Lower leg skin (tissue), 3 donors: ENCODE measurements around the gene SPSB3.

ENCODE experiments used
- POLR2A ChIP-seq, 2 donors: fragments of 450-650 bp; IDR thresholded peaks; one replicate each; pipeline ENCODE4 v1.6.1; 2016 to 2017; ENCODE audit warnings: antibody characterized with exemption in 2 of 2, mild to moderate bottlenecking in 1 of 2, moderate library complexity in 1 of 2
- TF ChIP-seq, protein P1 (sequence below), 3 donors: fragments of 450-650 bp; IDR thresholded peaks; one replicate each; pipeline ENCODE4 v1.5.1; 2016; ENCODE audit warnings: antibody characterized with exemption in 3 of 3, mild to moderate bottlenecking in 3 of 3, moderate library complexity in 2 of 3

DNA sequence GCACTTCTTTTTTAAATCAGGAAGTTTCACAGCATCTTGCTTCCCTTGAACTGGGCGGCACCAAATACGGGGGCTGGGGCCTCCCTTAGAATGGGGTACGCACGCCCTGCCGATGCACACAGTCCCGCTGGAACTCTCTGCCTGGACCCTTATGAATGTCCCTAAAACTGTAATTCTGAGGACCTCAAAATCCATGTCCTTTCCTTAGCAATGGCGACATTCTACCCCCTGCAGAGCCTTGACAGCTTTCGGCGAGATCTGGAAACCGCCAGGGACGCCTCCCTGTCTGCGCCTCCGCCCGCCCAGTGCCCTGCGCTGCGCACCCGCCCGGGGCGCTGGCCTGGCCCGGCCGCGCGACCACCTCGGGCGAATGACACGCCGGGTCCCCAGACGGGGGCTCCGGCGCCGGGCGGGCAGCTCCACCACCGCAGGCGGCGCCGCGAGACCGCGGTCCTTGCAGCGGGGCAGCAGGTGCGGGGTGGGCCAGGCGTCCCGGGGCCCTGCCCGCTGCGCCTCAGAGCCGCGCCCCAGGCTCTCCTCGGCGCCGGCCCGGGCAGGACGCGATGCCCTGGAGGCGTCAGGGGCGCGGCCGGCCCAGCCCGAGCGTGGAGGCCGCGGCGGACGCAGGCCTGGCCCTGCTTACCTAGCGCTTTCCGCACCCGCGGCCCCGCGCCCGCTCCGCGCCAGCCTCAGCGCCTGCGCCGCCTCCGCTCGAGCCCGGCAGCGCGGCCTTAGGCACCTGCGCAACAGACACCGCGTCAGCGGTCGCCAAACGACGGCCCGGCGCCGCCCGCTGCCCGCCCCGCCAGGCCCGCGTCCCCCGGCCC lies 43.7 kb upstream of the SPSB3 start:
- TF ChIP-seq, protein P1, sequence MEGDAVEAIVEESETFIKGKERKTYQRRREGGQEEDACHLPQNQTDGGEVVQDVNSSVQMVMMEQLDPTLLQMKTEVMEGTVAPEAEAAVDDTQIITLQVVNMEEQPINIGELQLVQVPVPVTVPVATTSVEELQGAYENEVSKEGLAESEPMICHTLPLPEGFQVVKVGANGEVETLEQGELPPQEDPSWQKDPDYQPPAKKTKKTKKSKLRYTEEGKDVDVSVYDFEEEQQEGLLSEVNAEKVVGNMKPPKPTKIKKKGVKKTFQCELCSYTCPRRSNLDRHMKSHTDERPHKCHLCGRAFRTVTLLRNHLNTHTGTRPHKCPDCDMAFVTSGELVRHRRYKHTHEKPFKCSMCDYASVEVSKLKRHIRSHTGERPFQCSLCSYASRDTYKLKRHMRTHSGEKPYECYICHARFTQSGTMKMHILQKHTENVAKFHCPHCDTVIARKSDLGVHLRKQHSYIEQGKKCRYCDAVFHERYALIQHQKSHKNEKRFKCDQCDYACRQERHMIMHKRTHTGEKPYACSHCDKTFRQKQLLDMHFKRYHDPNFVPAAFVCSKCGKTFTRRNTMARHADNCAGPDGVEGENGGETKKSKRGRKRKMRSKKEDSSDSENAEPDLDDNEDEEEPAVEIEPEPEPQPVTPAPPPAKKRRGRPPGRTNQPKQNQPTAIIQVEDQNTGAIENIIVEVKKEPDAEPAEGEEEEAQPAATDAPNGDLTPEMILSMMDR (IDR thresholded peaks at IDR 0.05) = no peak
- TF ChIP-seq POLR2A (IDR thresholded peaks at IDR 0.05) = no peak
